HG02678 (cell line): ENCODE results near the gene MRRF.
"Not testable (repeated sequence)": the region's sequence is repeated elsewhere in the genome, so short reads cannot be mapped to it uniquely, and the experiment has no call there.

Source experiments
- ATAC-seq: cut with Tn5 transposase; IDR thresholded peaks from one replicate; pipeline ENCODE4 v1.9.1; 2021; ENCODE audit warnings: mild to moderate bottlenecking, moderate library complexity; ENCODE audit not compliant: unreplicated experiment

MRRF gene

DNA sequence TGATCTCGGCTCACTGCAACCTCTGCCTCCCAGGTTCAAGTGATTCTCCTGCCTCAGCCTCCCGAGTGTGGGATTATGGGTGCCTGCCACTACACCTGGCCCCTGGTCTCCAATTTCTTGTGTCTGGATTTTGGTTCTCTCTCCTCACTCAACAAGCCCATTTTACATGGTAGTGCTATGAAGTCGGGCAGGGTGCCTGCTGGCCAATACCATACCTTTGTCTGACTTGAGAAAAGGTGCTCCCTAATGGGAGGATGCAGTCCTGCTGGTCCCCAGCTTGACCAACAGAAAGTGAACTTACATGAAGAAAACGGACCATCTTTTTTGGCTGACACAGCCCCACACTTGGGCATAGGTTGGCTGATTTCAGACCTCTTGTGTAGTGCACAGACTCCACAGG lies 84.5 kb downstream of the MRRF start:
- ATAC-seq = no peak

DNA sequence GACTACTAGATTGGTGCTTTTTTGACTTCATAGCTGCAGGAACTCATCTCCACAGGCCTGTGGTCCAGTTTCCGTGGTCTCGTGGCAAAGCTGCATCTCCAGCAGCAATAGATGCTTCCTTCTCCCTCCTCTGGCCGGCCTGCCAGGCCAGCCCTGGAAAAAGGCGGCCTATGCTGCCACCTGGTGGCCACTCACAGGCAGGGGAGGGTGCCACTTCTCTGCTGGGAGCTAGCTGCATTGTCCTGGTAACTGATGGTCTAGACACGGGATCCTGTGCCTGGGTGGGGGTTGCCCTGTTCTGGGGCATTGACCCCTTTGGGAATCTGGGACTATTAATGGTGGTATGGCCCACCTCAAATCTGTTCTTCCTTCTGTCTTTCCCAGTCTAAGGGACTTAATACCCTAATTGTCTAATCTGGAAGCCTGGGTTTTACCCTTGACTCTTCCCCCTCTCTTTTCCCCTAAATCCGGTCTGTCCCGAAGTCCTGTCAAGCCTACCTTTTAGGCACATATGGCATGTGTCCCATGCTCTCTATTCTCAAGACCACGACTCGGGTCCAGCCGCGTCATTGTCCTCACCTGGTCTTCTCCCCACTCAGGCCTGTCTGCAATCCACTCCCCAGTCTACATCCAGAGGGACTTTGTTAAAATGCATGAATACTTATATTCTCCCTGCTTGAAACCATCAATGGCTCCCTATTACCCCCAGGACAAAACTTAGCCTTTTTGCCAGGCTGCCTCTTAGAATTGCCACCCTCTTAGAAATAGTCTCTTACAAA lies 86.1 kb downstream of the MRRF start:
- ATAC-seq = peak; percentile 76

DNA sequence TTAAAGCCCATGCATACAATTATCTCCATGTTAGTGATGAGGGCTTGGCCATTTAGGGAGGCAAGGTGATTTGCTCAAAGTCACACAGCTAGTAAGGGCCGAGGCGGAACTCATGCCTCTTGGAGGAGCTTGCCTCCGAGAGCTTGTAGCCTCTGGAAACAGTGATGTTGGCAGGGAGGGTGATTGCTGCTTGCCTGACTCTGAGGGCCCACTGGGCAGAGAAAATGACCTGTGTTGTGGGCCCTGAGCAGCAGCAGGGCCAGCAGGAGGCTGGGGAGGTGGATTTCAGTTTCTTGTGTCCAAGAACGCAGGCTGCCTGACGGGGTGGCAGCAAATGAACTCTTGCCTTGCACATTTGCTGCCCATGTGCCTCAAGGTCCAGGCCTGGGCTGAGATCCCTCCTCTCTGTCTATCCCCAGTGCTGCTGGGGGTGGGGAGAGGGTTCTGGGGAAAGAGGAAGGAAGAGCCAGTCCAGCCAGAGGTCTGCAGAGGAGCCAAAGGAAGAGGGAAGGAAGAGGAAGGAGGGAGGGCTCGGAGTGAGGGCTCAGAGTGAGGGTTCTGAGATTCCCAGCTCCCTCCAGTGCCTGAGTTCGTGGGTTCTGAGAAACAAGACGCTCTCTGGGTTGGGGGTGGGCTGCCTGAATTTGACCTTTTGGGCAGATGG lies 90.0 kb downstream of the MRRF start:
- ATAC-seq = no peak

DNA sequence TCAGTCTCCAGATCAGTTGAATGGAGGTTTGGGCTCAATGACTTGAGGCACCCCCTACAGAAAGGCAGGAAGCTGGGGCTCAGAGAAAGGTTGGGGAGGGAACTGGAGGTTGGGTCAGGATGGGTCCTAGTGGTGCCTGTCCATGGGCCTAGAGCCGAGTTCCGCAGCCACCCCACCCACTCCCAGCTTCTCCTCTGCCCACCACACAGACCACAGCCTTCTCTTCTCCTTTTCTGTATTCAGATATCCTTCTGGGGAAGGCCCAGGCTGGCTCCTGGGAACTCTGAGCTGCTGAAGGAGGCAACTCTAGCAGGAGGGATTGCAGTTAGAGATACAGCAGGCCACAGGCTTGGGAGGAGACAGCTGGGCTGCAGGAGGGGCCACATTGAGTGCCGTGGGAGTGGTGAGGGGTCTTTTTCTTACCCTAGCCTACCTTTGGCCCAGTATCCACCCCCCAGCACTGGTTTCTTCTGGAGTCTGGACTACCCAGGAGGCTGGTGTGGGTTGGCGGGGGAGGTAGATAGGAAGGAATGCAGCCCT lies 90.7 kb downstream of the MRRF start:
- no peak for ATAC-seq

DNA sequence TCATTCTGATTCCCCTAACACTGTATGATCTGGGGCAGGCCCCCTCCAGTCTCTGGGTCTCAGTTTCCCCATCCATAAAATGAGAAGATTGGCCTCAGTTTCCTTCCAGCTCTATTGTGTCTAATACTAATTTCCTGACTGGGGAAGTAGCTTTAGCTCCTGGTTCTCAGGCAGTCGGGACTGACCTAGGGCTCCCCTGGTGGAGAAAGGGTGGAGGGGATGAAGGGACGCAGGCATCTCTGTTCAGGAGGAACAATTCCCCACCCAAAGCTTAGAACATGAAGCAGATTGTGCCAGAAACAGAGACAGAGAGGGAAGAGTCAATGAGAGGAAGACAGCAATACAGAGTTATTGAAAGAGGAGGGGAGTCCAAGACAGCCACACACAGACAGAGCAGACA lies 91.9 kb downstream of the MRRF start:
- no peak for ATAC-seq

DNA sequence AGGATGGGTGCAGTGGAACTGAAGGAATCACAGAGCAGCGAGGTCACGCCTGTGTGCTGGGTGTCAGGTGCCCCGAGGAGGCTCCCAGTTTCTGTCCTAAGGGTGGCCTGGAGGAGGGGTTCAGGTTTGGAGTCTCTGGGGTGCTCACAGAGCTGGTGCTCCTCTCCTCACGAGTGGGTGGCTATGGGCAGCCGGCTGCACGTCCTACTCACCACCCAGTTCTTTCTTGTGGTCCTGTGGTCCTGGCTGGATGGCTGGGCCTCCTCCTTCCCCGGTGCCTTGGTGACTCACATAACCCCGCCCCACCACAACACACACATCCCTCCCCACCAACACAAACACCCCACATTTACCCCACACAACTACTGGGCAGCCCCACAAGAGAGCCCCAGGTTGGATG lies 96.2 kb downstream of the MRRF start:
- no peak for ATAC-seq

DNA sequence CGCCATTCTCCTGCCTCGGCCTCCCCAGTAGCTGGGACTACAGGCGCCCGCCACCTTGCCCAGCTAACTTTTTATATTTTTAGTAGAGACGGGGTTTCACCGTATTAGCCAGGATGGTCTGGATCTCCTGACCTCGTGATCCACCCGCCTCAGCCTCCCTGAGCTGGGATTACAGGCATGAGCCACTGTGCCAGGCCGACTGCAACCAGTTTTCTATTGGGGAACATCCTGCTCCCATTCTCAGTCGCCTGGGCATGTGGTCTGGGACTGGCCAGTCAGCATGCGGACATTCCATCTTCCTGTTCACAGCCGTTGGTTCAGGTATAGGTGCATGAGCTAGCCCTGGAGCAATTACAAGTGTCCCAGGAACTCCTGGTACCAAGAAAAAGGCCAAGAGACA lies 98.4 kb downstream of the MRRF start:
- ATAC-seq = not testable (repeated sequence)

DNA sequence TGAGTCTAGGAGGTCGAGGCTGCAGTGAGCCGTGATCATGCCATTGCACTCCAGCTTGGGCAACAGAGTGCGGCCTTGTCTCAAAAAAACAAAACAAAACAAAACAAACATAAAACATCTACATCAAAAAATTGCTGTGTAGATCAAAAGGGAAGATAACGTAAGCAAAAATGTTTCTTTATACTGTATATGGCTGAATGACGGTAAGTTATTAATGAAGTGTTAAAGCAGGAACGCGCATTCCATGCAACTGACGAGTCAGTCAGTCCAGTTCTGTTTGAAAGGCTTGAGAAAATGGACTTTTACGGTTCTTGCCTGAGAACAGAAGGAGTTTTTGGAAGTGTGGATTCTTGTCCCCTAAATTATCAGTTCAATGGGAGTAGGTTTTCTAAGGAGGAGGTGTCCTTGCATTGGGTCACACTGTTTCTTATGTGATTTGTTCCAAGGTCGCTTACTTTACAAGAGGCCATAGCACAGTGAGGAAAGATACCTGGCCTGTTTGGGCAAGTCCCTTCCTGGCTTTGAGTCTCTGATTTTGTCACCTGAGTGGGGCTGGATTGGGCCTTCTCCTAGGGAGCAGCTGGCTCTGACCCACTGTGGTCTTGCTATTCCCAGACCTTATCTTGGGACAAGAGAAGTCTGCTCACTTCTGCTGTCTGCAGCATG lies 99.6 kb downstream of the MRRF start:
- no peak for ATAC-seq

DNA sequence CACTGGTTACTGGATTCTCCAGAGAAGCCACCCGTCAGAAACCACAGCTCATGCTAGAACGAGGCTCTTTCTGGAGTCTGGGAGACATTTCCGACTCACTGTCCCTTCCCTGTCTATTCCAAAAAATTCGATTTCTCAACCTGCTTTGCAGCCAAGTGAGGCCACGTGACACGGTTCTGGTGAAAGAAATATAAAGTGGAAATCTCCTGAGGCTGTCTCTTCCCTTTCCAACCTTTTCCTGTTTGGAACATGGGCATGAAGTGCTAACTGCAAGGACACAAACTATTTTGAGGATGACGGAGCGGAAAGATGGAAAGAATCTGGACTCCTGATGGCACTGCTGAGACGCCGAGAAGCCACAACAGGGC lies 100.1 kb downstream of the MRRF start:
- no peak for ATAC-seq

DNA sequence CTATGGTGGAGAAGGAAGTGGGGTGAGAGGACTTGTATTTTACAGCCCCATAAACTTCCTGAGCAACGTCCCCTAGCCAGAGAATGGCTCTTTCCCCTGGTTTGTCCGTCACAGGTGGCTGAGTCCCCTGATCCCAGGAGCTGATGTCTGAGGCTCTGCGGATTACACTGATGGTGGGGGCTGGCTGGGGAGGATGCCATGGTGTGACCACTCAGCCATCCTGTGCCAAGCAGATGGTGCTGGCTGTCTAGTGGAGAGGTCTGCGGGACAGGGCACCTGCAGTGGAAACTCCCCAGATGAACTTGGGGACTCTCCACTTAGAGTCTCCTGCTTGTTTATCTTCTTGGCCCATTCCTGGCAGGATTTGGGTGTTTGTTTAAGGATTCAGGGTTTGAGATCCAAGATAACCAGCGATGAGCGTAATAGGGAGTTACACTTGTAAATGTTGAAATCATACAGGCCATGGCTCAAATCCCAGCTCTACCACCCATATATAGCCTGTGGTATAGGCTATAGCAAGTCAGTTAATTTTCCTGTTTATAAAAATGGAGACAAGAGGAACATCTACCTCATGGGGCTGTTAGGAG lies 101.5 kb downstream of the MRRF start:
- ATAC-seq = no peak

DNA sequence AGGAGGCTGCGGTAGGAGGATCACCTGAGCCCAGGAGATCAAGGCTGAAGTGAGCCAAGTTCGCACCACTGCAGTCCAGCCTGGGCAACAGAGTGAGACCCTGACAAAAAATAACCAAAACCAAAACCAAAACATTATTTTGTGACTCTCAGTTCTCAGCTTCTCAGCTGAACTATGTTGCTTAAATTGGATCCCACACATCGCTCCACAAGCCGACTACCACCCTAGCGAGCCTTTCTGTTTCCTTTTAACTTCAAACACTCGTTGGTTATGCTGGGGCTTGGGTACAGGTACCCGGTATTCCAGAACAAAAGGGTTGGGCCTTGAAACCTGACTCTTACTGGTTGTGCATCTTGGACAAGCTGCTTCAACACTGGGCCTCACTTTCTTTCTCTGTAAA lies 102.4 kb downstream of the MRRF start:
- ATAC-seq = no peak

DNA sequence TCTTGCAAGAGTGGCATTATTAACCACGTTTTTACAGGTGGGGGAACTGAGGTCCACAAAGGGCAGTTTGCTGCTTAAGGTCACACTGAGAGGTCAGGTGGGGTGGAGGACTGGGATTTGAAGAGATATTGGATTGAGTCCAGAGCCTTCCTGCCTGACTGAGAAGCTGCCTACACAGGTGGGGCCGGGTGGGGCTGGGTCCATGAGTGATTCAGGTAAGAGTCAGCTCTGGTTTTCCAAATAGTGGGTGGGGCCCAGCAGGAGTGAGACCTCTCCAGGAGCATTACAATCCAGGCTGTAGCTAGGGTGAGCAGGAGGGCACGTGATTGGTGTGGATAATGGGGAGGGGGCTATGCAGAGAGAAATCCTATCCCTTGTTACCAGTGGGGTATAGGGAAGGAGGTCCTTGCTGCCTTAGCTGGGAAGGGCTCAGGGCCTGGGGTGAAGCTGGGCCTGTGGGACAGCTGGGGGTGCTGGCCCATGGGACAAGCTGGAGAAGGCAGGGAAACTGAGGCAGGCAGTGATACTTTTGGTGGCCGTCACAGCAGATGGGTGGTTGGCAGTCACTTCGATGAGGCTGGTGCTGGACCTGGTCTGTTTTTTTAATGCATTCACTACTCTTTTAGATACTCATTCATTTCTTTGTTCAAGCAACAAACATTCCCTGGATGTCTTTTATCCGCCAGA lies 103.2 kb downstream of the MRRF start:
- ATAC-seq = no peak

DNA sequence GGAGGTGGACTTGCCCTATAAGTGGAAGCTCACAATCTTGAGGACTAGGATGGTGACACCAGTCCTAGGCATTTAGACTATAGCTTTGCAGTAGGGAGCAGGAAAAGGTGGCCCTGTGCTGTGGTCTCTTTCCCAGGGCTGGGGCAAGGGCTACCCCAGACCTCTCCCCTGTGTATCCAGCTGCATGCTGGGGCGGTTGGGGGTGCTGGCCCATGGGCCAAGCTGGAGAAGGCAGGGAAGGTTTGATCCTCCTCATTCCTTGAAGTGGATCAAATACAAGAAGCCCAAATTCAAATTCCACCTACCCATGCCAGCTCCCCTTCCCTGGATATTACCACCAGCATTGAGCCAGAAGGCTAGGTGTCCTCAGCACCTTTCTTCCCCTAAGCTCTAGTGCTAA lies 104.0 kb downstream of the MRRF start:
- no peak for ATAC-seq

DNA sequence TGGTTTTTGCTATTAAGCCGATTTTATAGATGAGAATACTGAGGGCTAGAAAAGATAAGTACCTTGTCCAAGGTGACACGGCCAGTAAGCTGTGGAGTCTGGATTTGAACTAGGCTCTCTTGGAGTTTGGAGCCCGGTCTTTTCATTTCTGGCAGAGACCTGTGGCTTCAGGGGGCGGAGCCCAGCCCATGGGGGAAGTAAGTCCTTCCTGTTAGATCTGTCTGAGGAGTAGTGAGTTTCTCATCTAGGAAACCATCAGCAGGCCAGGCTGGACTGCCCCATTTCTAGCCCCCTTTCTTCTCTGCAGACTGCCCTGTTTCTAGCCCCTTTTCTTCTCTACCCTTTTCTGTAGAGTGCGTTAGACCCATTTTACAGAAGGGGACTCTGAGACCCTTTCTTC lies 105.6 kb downstream of the MRRF start:
- ATAC-seq = peak; percentile 32

DNA sequence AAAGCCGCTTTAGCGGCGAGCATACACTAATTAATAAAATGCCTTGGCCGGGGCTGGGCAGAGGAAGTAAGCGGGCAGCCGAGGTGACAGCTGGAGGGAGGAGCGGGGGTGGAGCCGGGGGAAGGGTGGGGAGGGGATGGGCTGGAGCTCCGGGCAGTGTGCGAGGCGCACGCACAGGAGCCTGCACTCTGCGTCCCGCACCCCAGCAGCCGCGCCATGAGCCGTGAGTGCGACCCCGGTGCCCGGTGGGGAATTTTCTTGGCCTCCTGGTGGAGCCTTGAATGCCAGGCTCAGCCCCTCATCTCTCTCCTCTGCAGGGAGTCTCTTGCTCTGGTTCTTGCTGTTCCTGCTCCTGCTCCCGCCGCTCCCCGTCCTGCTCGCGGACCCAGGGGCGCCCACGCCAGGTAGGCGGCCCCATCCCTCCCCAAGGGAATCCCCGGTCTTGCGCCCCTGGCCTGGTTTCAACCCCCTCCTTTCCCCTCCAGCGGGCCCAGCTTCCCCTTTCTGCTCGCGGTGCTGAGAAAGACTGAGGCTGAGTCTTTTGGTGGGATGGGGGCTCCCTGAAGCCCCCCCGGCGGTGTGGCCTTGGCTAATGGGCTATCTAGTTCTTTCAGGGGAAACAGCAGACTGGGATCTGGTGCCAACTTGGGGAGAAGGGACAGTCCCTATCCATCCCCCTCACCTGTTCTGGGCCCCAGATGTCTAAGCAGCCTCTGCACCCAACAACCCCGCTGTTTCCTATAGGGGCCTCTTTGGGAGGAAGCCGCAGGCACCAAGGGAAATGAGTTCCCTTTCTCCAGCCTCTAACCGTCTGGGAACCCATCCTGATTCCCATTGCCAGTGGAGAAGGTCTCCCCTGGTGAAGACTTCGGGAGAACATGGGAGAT lies 106.4 kb downstream of the MRRF start, which contains the start of gene PTGS1:
TSS of gene PTGS1 (plus strand) at position 156 of the 887 bp plus-strand sequence. CDS start at position 217, 61 bp downstream.
- ATAC-seq = peak; percentile 56

DNA sequence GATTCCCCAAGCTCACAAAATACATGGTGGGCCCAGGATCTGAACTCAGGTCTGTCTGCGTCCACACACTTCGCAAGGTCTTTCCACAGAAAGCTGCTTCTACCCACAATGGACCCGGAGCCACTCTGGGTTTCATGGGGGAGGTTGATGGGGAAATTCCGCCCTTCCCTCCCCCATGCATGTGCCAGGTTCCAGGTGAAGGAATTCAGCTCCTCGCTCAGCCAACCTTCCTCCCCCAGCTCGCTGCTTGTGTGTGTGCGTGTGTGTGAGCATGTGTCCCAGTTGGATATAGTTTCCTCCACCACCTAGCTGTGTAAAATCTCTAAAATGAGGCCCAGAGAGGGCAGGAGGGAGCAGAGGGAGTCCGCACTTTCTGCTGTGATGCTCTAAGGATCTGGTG lies 107.2 kb downstream of the MRRF start:
- ATAC-seq = no peak

DNA sequence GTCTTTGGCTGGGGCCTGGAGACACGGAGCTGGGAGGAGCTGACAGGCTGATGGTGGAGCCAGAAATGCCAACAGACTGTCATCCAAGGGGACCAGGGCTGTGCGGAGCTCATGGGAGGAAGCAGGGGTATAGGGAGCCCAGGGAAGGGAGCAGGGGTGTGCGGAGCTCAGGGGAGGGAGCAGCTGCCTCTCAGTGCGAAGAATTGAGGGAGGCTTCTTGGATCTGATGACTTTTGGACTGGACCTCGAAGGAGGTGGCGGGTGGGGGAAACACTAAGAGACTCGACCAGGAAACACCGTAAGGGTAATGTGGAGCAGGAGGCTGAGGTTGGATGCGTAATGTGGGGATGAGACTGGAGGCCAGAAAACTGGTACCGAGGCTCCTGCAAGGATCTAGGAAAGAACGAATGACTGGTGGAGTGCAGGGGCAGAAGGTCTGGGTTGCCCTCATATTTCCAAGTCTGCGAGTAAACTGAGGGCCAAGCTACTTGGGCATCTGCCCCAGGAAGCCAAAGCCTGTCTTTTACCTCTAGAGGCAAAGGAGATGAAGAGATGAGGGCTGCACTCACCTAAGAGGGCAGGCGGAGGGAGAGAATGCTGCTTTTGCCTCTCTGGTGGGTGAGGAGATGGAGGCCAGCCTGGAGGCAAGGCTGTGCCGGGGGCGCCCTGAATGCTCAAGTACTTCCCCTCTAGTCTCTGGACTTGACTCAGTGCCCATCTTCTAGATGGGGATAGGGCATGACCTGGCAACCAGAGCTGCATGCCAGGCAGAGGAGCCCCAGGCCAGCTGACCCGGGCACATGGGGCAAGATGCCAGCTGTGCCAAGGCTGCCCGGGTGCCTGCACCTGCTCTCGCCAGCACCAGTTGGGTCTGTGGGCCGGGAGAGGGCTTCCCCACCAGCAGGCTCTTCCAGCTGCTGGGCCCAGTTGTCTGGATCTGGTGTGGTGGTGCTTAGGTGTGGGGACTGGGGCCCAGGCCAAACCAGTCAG lies 108.5 kb downstream of the MRRF start:
- no peak for ATAC-seq

DNA sequence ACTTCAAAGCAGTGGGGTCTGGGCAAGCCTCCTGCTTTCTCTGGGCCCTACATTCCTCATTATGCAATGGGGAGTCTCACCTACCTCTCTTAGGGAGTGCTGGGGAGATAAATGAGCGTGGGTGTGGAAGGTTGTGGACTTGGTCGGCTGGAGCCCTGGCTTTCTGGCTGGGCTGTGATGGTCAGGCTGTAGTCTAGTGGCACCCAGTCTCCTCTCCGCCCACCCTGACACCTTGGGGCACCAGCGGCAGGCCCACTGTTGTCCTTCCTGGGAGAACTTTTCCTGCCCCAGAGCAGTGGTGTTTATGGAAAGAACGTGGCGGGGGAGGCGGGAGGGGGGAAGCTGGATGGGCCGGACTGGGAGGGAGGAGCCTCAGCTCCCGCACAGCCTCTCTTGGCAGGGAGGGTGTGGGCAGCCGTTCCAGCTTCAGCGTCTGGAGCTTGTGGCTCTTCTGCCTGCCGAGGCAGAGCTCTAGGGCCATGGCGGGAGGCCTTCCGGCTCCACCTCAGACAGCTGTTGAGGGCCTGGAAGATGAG lies 110.3 kb downstream of the MRRF start:
- ATAC-seq = no peak
